Fibroblast of gingiva (primary cell): ENCODE data around the gene OR2C3.
"Not testable (repeated sequence)": the region's sequence is repeated elsewhere in the genome, so short reads cannot be mapped to it uniquely, and the experiment has no call there.

Experiments
- DNase-seq: peaks from one replicate; pipeline ENCODE4 v3.0.0-alpha.2; 2011; ENCODE audit warnings: low read depth

The OR2C3 gene

DNA sequence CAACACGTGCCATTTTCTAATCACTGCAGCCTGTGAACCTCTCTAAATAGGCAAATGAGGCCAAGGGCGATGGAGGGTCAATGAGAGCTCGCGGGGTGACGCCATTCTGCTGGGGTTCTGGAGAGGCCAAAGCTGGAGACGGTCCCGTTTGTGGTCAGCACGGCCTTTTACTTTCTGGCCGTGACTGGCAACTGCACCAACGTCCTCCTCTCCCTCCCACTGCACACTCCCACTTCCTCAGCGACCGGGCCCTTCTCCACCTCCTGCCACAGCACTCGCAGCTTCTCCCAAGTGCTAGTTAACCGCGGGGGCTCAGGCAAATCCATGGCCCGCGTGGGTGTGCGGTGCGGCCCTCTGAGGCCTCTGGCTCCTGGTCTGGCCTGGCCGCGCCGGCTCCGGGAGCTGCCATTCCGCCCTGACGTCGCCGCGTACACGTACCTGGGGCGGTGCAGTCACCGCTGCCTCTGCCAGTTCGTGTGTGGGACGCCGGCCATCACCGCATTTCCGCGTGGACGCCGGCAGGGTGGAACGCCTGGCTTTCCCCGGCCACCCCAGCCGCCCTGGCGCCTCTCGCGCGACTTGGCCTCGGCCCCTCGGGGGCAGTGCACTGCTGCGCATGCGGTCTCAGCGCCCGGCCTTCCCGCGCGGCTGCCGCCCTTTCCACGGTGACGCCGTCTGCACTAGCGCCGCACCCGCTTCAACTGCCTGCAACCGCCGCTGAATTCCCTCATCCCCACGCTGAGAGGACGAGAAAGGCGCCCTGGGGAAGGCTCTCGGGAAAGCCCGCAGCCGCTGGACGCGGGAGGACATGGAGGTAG is 18.2 kb downstream of the OR2C3 start:
- no peak for DNase-seq

DNA sequence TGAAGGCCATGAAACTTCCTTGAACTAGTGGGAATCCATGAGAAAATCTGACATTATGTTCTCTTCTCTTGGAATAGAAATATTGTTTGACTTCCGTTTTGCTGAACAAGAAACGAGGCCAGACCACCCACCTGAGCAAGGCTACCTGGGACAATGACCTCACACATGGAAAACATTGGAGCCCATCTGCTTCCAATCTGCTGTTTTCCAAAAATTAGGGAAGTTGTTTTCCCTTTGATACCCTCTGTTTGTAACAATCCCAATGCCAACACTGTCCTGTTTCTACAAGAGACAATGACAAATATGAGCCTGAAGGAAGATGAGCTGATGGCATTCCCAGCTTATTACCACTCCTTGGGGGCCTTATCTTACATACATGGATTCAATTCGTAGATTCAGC is 29.4 kb downstream of the OR2C3 start:
- DNase-seq: no peak

GRCh38 chr1:247500865-247501264 is 35.4 kb downstream of the OR2C3 start:
- DNase-seq: no peak

DNA sequence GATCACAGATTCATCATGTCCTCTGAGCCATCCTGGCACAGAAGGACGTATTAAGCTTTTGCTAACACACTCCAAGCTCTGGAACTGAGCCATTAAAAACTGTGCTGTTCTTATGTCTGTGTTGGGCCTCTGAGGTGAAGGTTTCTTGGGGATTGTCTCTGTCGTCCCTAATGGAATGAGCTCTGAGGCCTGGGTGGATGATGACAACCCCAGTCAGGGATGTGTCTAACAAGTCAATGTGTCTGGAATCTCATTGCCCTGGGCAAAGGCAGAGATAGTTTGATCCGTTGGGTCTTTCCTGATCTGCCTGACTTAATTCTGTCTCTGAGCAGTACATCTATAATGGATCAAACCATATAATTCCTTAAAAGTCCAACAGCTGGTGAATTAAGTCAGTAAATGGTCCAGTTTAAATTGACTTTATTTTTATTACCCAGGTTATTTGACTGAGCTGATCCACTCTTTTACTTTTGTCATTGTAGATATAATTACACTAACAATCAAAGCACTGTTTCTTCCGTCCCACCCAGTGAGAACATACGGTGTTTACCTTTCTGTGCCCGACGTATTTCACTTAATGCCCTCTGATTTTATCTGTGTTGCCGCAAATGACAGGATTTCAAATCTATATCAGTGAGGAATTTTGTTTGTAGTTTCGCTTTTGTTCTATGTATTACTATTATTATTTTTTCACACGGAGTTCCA is 39.5 kb downstream of the OR2C3 start:
- DNase-seq: no peak

DNA sequence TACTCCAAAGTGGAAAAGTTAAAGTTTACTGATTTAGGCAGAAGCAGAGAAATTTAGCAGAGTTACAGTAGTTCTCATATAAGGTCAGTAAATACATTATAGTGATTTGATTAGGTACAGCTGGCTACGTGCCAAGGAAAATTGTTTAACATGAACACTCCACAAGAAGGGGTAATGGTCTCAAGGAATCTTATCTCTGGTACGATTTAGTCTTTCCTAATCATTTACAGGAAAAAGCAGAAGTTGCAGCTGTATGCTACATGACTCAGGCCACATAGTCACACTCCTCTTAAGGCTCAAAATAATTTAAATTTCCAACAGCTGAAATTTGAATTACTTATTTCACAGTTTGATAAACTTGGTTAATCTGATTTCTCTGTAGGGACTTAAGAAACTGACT is 41.5 kb downstream of the OR2C3 start:
- no peak for DNase-seq

DNA sequence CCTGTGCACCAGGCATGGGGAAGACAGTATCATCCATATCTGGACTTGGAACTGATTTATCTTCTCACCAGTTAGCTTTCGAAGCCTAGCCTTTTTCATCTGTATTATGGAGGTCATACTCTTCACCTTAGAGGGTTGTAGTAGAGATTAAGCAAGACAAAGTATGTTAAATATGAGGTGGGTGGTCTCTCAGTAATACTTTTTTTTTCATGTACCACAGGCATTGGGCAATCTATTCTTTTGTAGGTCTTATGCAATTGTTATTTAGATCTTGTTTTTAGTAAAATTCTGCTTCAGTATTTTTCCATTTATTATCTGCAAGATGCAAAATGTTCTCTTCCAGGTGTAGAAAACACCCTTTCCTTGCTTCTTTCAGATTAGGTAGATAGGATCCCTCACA is 43.1 kb downstream of the OR2C3 start:
- DNase-seq: no peak

DNA sequence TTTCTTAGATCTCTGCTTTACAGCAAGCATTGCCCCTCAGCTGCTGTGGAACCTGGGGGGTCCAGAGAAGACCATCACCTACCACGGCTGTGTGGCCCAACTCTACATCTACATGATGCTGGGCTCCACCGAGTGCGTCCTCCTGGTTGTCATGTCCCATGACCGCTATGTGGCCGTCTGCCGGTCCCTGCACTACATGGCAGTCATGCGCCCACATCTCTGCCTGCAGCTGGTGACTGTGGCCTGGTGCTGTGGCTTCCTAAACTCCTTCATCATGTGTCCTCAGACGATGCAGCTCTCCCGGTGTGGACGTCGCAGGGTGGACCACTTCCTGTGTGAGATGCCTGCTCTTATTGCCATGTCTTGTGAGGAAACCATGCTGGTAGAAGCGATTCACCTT is 44.9 kb downstream of the OR2C3 start:
- DNase-seq: no peak

DNA sequence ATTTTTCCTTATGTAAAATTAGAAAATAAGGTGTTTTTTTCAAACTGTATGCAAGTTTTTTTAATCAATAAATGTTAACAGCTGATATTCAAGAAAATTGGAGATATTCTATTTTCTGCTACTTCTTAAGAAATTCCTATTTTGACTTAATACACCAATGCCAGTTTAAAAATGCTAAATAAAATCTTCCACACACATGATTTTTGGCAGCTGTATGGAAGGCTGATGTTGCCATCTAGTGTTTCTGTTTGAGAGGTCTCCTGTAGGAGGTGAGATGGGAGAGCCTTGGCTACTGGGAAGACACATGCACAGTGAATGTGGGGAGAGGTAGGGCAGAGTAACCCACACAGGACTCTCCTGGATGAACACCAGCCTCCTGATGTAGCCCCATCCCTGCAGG is 49.2 kb downstream of the OR2C3 start:
- no peak for DNase-seq

DNA sequence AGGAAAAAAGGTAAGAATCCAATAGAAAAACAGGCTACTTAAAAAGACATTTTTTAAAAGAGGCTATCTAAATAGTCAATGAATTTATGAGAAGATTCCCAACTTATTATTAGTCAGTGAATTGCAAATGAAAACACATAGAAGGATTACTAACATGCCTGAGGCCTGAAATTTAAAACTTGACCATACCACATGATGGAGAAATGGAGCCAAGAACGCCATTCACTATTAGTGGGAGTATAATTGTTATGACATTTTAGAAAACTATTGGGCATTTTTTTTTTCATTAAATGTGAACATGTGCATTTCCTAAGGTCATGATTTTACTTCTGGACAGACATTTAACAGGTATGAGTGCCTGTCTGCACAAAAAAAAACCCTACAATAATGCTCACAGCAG is 53.5 kb downstream of the OR2C3 start:
- DNase-seq: no peak

GRCh38 chr1:247476328-247477058 is 59.7 kb downstream of the OR2C3 start:
- not testable (repeated sequence) for DNase-seq

GRCh38 chr1:247475793-247476192 is 60.4 kb downstream of the OR2C3 start:
- no peak for DNase-seq
